H1 (cell line): Measurements from ENCODE around the gene OTUD5. TPM values are rescaled to one million over a fixed set of nuclear protein-coding genes. Genes with fewer than 3 reads are reported as not detected.

Experiments
- CTCF ChIA-PET: fragments of 300-600 bp; sonication (Branson Sonifier 250); formaldehyde crosslinking; loops from one replicate; lab custom pipeline; 2021; ENCODE audit not compliant: partially characterized antibody; lab: Charles Lee
- POLR2A ChIA-PET: fragments of 300-600 bp; sonication (Branson Sonifier 250); formaldehyde crosslinking; loops from one replicate; lab custom pipeline; 2021; ENCODE audit warnings: inconsistent platforms; ENCODE audit not compliant: partially characterized antibody; lab: Charles Lee
- DNase-seq, 2 experiments: peaks; one replicate each; pipeline versions ENCODE4 v3.0.0 to v3.0.0-alpha.2; 2010 to 2022; ENCODE audit warnings: low spot score in 2 of 2, low read depth in 1 of 2, mixed read lengths in 1 of 2
- FAIRE-seq: peaks from 2 replicates; lab custom pipeline; 2011; peaks lifted over from hg19 to GRCh38; lab: Jason Lieb, UNC
- H2AFZ ChIP-seq: 2 replicates; pipeline ENCODE4 v1.8.1; 2012; ENCODE audit warnings: low read length, inconsistent platforms
- H2AK5ac ChIP-seq: 2 replicates; pipeline ENCODE4 v1.6.1; 2013; ENCODE audit warnings: low read depth, low read length
- H2BK120ac ChIP-seq: replicated peaks from 2 replicates; pipeline ENCODE3; 2013; ENCODE audit warnings: low read depth, low read length, inconsistent platforms
- H2BK12ac ChIP-seq: 2 replicates; pipeline ENCODE4 v1.6.1; 2013; ENCODE audit warnings: low read depth, low read length
- H2BK15ac ChIP-seq: 2 replicates; pipeline ENCODE4 v1.6.1; 2013; ENCODE audit warnings: low read length
- H2BK20ac ChIP-seq: 2 replicates; pipeline ENCODE4 v1.6.1; 2013; ENCODE audit warnings: low read length
- H2BK5ac ChIP-seq: 2 replicates; pipeline ENCODE4 v1.6.1; 2013; ENCODE audit warnings: low read depth, low read length
- H3K14ac ChIP-seq: 2 replicates; pipeline ENCODE4 v1.6.1; 2013; ENCODE audit warnings: inconsistent platforms; ENCODE audit not compliant: insufficient read length
- H3K18ac ChIP-seq: 2 replicates; pipeline ENCODE4 v1.6.1; 2013; ENCODE audit warnings: low read length; ENCODE audit errors: extremely low read depth
- H3K23ac ChIP-seq: 2 replicates; pipeline ENCODE4 v1.6.1; 2013; ENCODE audit warnings: inconsistent platforms; ENCODE audit not compliant: insufficient read length
- H3K23me2 ChIP-seq: 2 replicates; pipeline ENCODE4 v1.6.1; 2013; ENCODE audit warnings: low read depth, low read length
- H3K27ac ChIP-seq: 2 replicates; pipeline ENCODE4 v1.6.1; 2011; ENCODE audit warnings: low read depth, low read length, inconsistent platforms
- H3K27me3 ChIP-seq, 4 experiments: replicated peaks in 1 of 4; 1 replicate in 1 of 4; 2 replicates in 3 of 4; pipeline versions ENCODE4 v1.6.1 to v1.8.1; 2011 to 2013; ENCODE audit warnings: low read length in 3 of 4, mild to moderate bottlenecking in 3 of 4, inconsistent platforms in 2 of 4, mixed read lengths in 2 of 4, moderate library complexity in 1 of 4; ENCODE audit not compliant: control insufficient read depth in 3 of 4, insufficient read depth in 3 of 4; ENCODE audit errors: extremely low read depth in 1 of 4
- H3K36me3 ChIP-seq, 4 experiments: 2 replicates each; pipeline versions ENCODE4 v1.6.1 to v1.8.1; 2011 to 2013; ENCODE audit warnings: mild to moderate bottlenecking in 4 of 4, low read length in 3 of 4, moderate library complexity in 2 of 4, control low read depth in 1 of 4, inconsistent platforms in 1 of 4; ENCODE audit not compliant: insufficient read depth in 4 of 4, control insufficient read depth in 2 of 4
- H3K4ac ChIP-seq: replicated peaks from 2 replicates; pipeline ENCODE3; 2013; ENCODE audit warnings: low read length, low read depth, mixed read lengths, inconsistent platforms; ENCODE audit not compliant: insufficient read length
- H3K4me1 ChIP-seq, 4 experiments: replicated peaks in 1 of 4; 1 replicate in 1 of 4; 2 replicates in 3 of 4; pipeline versions ENCODE4 v1.6.1 to v1.8.1; 2011 to 2013; ENCODE audit warnings: low read length in 3 of 4, inconsistent platforms in 2 of 4, mixed read lengths in 1 of 4; ENCODE audit not compliant: insufficient read depth in 4 of 4, control insufficient read depth in 3 of 4
- H3K4me2 ChIP-seq, 2 experiments: 2 replicates each; pipeline versions ENCODE4 v1.6.1 to v1.8.1; 2011 to 2013; ENCODE audit warnings: low read depth in 2 of 2, low read length in 2 of 2, control low read depth in 1 of 2, inconsistent platforms in 1 of 2, mild to moderate bottlenecking in 1 of 2; ENCODE audit not compliant: insufficient read depth in 1 of 2
- H3K4me3 ChIP-seq, 4 experiments: fragments of 200-600, 300-600 bp in 1 of 4; sonication (generic), shearing (Covaris generic), sonication (Bioruptor Twin) in 1 of 4; 2 replicates each; pipeline versions ENCODE4 v1.5.1 to v1.8.1; 2011 to 2016; ENCODE audit warnings: low read length in 4 of 4, low read depth in 3 of 4, control low read depth in 2 of 4, inconsistent platforms in 2 of 4, mild to moderate bottlenecking in 2 of 4, mixed read lengths in 1 of 4, moderate library complexity in 1 of 4; ENCODE audit not compliant: insufficient read depth in 2 of 4; ENCODE audit errors: extremely low read depth in 1 of 4
- H3K56ac ChIP-seq: replicated peaks from 2 replicates; pipeline ENCODE3; 2013; ENCODE audit warnings: low read depth, mild to moderate bottlenecking, mixed read lengths, low read length, inconsistent platforms; ENCODE audit not compliant: insufficient read length
- H3K79me1 ChIP-seq: 2 replicates; pipeline ENCODE4 v1.6.1; 2013; ENCODE audit warnings: low read depth, low read length, control low read depth
- H3K79me2 ChIP-seq, 2 experiments: 2 replicates each; pipeline versions ENCODE4 v1.6.1 to v1.8.1; 2012 to 2013; ENCODE audit warnings: low read length in 2 of 2, mild to moderate bottlenecking in 2 of 2, inconsistent platforms in 1 of 2; ENCODE audit not compliant: insufficient read depth in 2 of 2, control insufficient read depth in 1 of 2
- H3K9ac ChIP-seq, 4 experiments: replicated peaks in 1 of 4; 1 replicate in 1 of 4; 2 replicates in 3 of 4; pipeline versions ENCODE4 v1.6.1 to v1.8.1; 2011 to 2013; ENCODE audit warnings: low read depth in 3 of 4, low read length in 3 of 4, control low read depth in 2 of 4, mild to moderate bottlenecking in 2 of 4, moderate library complexity in 2 of 4, inconsistent platforms in 1 of 4; ENCODE audit errors: extremely low read depth in 1 of 4
- H3K9me3 ChIP-seq, 2 experiments: 2 replicates each; pipeline versions ENCODE4 v1.6.1 to v1.8.1; 2012 to 2013; ENCODE audit warnings: mild to moderate bottlenecking in 2 of 2, moderate library complexity in 2 of 2, control low read depth in 1 of 2, inconsistent platforms in 1 of 2, low read depth in 1 of 2, low read length in 1 of 2, mixed read lengths in 1 of 2; ENCODE audit not compliant: insufficient read depth in 2 of 2
- H4K20me1 ChIP-seq, 2 experiments: replicated peaks in 1 of 2; 2 replicates each; pipeline versions ENCODE3 to v1.8.1; 2011 to 2013; ENCODE audit warnings: inconsistent platforms in 2 of 2, low read length in 2 of 2, mild to moderate bottlenecking in 1 of 2; ENCODE audit not compliant: insufficient read depth in 2 of 2, control insufficient read depth in 1 of 2
- H4K5ac ChIP-seq: 2 replicates; pipeline ENCODE4 v1.6.1; 2013; ENCODE audit warnings: low read length, low read depth, mixed read lengths, inconsistent platforms; ENCODE audit not compliant: insufficient read length
- H4K8ac ChIP-seq: 2 replicates; pipeline ENCODE4 v1.8.0; 2013; ENCODE audit warnings: mild to moderate bottlenecking, moderate library complexity, low read length, inconsistent platforms; ENCODE audit not compliant: insufficient read depth; ENCODE audit errors: extremely low read depth
- H4K91ac ChIP-seq: replicated peaks from 2 replicates; pipeline ENCODE3; 2013; ENCODE audit warnings: low read length, mixed read lengths, inconsistent platforms; ENCODE audit not compliant: insufficient read length
- ASH2L ChIP-seq: fragments of 200-600, 300-600 bp; sonication (generic); IDR thresholded peaks from one replicate; pipeline ENCODE4 v1.7.1; 2017; ENCODE audit warnings: low read length
- GABPA ChIP-seq: IDR thresholded peaks from 2 replicates; pipeline ENCODE4 v1.6.1; 2011; ENCODE audit warnings: mild to moderate bottlenecking, low read length, moderate library complexity, borderline replicate concordance; ENCODE audit not compliant: insufficient read depth
- KDM4A ChIP-seq: IDR thresholded peaks from one replicate; pipeline ENCODE4 v1.7.1; 2012; ENCODE audit warnings: low read depth, mild to moderate bottlenecking, moderate library complexity, low read length, inconsistent platforms; ENCODE audit not compliant: severe bottlenecking
- KDM5A ChIP-seq: fragments of 200-600 bp; IDR thresholded peaks from 2 replicates; pipeline ENCODE4 v1.7.1; 2012; ENCODE audit warnings: mild to moderate bottlenecking, low read length, inconsistent platforms, mixed read lengths
- NANOG ChIP-seq: IDR thresholded peaks from 2 replicates; pipeline ENCODE4 v1.6.1; 2011; ENCODE audit warnings: low read length, low read depth, mild to moderate bottlenecking, inconsistent platforms; ENCODE audit not compliant: insufficient read depth, poor library complexity, severe bottlenecking
- TAF1 ChIP-seq: IDR thresholded peaks from 2 replicates; pipeline ENCODE4 v1.6.1; 2011; ENCODE audit warnings: mild to moderate bottlenecking, low read depth, low read length
- TBP ChIP-seq: IDR thresholded peaks from 2 replicates; pipeline ENCODE4 v1.6.1; 2011; ENCODE audit warnings: low read depth, low read length, improper control_type of control experiment
- YY1 ChIP-seq: IDR thresholded peaks from 2 replicates; pipeline ENCODE4 v1.6.1; 2011; ENCODE audit warnings: low read depth, mild to moderate bottlenecking, low read length
- WGBS, 2 experiments: shearing (Covaris generic) in 1 of 2; methylation state at CpG; one replicate each; pipeline versions ENCODE4 v1.1.6 to v1.1.7; 2013 to 2015; ENCODE audit warnings: low lambda C conversion rate in 2 of 2, mixed read lengths in 2 of 2, inconsistent platforms in 1 of 2, low coverage in 1 of 2, missing lambda C conversion rate in 1 of 2; ENCODE audit not compliant: insufficient replicate concordance in 2 of 2, insufficient coverage in 1 of 2, insufficient read length in 1 of 2; ENCODE audit errors: extremely low coverage in 1 of 2, missing lambda C conversion rate in 1 of 2; 5-methylcytosine and 5-hydroxymethylcytosine counted together
- polyA plus RNA-seq, 7 experiments: library from polyadenylated mRNA; depleted of rRNA in 3 of 7; stranded (reverse) in 5 of 7; unstranded in 2 of 7; fragments of >200 nt in 5 of 7; fragments of 200-250 nt in 2 of 7; gene quantifications; 1 replicate in 5 of 7; 2 replicates in 1 of 7; 4 replicates in 1 of 7; pipeline versions ENCODE4 v1.2.1 to v1.2.3, GENCODE V29; 2011 to 2013; ENCODE audit warnings: missing spikeins in 2 of 7, mixed read lengths in 2 of 7
- total RNA-seq: library from RNA; stranded (reverse); fragmentation: NEBNext Ultra II Directional; extraction: Animal tissue kit (Norgen Biotek cat#: 25700); gene quantifications from 2 replicates; pipeline ENCODE4 v1.2.1, GENCODE V29; 2021

OTUD5 gene
- total and polyA plus RNA-seq, 2 of the 8 experiments (the other 6 are each of a cell fraction or from before 2014, with no cell fraction given), result 46.3 to 53.5 TPM

GRCh38 chrX:48948589-48948988, 8.8 kb downstream of the OTUD5 start:
- no peaks in the 10 kb centered on the region for H3K27me3 ChIP-seq
- no peak overlapping the region for H2AFZ ChIP-seq
- WGBS, 2 experiments, result 100% methylated on average over 1 of the region's 1 CpG; no CpG with 5 or more reads in 1 of the 2 experiments
- no peak overlapping the region for H2BK12ac ChIP-seq
- no peak for FAIRE-seq
- no peak overlapping the region for H2BK20ac ChIP-seq
- peaks cover 0 to 3% (median 0%) of the 10 kb centered on the region in 4 experiments; a peak in 3 of 8 replicates for H3K36me3 ChIP-seq
- no peaks in the 10 kb centered on the region for H3K9me3 ChIP-seq
- no peaks in the 10 kb centered on the region for H3K23me2 ChIP-seq
- H2BK5ac ChIP-seq, result no peak overlapping the region
- no peak overlapping the region for H3K27ac ChIP-seq
- no peak overlapping the region for H2AK5ac ChIP-seq
- H3K56ac ChIP-seq, result no peak overlapping the region
- TF ChIP-seq TBP (no peak), TAF1 (no peak), YY1 (no peak), KDM4A (no peak), GABPA (no peak), KDM5A (no peak), NANOG (no peak), ASH2L (no peak)
- TF ChIP-seq, all 59 proteins: peak for 0
- ChIA-PET CTCF (interaction anchor here (0.9 to 1.1 kb wide), 4 partner anchors 9 to 23 kb away, joined by 3 to 5 read pairs (median 4); partner anchors contain the start of genes KCND1 and OTUD5), POLR2A (interaction anchor here (0.7 to 1.8 kb wide), 2 partner anchors 11 to 37 kb away, joined by 3 to 4 read pairs; partner anchors contain the start of gene SLC35A2)
- no peak for DNase-seq
- 0 out of 7 replicates have a peak, but pooled peaks cover 0 to 2% (median 0%) of the 10 kb centered on the region in 4 experiments for H3K4me1 ChIP-seq
- no peak overlapping the region for H3K4ac ChIP-seq
- H4K20me1 ChIP-seq, result peaks cover 0 to 14% of the 10 kb centered on the region in 2 experiments
- H4K5ac ChIP-seq, result no peak overlapping the region
- H3K4me3 ChIP-seq, result no peak overlapping the region
- H2BK15ac ChIP-seq, result no peak overlapping the region
- H3K14ac ChIP-seq, result no peak overlapping the region
- no peak overlapping the region for H3K4me2 ChIP-seq
- no peak overlapping the region for H3K9ac ChIP-seq
- H4K8ac ChIP-seq, result no peak overlapping the region
- H3K79me1 ChIP-seq, result no peaks in the 10 kb centered on the region; the same call in 1 of the 2 replicates
- no peak overlapping the region for H2BK120ac ChIP-seq
- H3K18ac ChIP-seq, result no peak overlapping the region
- H3K79me2 ChIP-seq, result peaks cover 0 to 47% of the 10 kb centered on the region in 2 experiments; a peak in 2 of 4 replicates
- no peak overlapping the region for H4K91ac ChIP-seq
- no peak overlapping the region for H3K23ac ChIP-seq
